HG03097 (cell line): ENCODE measurements around the gene PEX14.

Source experiments
- ATAC-seq: cut with Tn5 transposase; IDR thresholded peaks from one replicate; pipeline ENCODE4 v1.9.1; 2021; ENCODE audit not compliant: unreplicated experiment, low FRiP score

Gene PEX14

DNA sequence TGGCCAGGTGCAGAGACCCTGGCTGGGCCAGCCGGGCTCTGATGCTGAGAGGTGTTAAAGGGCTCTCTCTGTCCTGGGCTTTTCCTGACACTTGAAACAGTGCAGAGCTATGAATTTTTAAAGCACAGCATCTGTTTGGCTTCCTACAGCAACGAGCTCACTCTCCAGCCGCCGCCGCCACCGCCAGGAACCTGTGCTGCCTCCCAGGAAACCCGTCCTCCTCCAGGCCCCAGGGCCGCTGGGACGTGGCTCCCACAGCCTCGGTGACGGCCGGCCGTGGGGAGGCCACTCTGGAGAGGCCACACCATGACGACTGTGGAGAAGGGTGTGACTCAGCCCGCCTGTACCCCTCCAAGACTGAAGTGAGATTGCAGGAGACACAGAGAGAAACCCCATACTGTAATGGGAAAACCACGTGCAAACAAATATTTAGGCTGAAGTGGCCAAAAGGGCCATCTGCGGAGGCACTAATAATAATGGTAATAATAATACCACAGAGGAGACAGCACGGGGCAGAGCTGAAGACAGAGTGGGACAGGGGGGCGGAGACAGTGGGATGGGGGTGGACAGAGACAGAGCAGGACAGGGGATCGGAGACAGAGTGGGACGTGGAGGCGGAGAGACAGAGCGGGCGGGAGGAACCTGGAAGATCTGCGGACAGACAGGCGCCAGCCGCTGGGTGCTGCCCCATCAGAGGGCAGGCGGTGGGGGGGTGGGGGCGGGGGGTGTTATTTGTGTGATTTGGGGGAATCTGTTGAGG lies 182.5 kb downstream of the PEX14 start:
- no peak for ATAC-seq

DNA sequence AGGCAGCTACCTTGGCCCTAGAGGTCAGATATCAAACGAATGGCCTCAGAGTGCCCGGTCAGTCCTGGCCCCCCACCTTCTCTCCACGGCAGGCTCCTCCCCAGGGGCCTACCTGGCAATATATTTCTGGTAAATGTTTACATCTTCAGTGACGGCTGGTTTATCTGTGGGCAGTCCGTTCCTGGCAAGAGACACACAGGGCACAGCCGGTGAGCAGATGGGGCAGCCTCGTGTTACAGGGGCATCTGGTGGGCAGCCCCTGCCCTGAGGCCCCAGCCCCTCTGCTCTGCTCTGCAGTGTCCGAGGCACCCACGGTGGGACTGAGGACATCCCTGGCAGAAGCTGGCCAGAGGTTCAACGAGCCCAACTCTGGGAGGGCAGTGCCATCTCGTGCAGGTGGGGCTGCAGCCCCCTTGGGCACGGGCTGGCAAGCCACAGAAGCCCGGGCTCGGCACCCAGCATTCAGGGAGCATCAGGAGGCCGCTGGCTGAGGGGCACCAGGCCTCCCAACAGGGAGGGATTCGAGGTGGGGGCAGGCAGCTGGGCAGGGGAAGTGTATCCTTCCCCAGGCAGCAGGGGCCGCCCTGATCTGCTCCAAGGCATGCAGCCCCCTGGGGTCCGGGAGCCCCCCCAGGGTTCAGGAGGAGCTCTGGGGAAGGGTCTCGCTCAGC lies 183.8 kb downstream of the PEX14 start:
- no peak for ATAC-seq

DNA sequence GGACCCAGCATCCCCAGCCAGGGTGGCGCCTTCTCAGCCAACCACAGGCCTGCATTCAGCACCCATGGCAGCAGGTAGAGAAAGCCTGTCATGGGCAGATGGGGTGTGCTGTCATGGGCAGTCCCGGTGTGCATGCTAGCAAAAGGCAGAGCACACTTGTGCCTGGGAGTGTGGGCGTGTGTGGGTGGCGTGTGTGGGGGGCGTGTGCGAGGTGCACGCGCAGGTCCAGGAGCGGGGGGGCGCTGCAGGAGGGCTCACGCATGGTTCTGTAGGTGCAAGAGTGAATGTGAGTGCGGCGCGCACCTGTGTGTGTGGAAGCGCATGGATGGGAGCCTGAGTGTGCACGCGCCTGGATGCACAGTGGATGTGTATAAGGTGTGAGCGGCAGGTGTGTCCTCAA lies 184.5 kb downstream of the PEX14 start:
- no peak for ATAC-seq

DNA sequence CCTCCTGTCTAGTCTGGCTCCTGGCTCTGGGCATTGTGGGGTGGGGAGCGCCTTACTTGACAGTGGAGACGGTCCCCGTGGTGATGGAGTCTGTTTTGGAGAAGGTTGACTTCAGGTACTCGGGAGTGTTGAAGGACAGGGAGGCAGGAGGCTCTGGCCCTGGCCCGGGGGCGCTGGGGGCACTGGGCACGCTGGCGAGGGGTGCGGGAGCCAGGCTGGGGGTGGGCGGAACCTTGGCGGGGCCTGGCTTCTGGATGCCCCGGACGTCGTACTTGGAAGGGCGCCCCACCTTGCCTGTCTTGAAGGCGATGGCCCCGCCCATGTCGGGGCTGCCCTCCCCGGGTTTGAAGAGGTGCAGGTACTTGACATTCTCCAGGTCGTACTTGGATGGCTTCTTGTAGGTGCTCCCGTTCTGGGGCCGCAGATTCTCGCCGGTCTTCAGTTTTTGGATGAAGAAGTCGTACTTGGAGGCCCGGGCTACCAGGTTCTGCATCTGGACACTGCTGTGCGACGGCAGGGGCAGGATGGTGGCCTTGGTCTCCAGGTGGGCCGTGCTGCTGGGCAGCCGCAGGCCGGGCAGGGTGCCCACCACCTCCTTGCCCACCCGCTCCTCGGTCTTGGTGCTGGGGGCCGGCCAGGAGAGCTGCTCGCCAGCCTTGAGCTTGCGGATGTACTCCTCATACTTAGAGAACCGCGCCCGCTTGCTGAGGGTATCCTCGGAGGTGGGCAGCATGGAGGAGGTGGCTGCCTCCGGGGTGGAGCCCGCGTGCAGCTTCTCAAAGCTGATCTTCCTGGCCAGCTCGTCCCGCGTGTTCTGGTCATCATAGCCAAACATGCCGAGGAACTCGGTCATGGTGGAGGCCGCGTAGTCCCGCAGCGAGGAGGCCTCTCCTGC lies 185.1 kb downstream of the PEX14 start:
- ATAC-seq, result no peak

DNA sequence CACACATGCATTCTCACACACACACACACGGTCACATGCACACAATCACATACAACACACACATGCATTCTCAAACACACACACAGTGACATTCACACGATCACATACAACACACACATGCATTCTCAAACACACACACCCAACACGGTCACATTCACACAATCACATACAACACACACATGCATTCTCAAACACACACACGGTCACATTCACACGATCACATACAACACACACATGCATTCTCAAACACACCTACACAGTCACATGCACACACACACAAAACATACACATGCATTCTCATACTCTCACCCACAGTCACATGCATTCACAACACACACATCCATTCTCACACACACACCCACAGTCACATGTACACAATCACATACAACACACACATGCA lies 186.7 kb downstream of the PEX14 start:
- ATAC-seq, result no peak

DNA sequence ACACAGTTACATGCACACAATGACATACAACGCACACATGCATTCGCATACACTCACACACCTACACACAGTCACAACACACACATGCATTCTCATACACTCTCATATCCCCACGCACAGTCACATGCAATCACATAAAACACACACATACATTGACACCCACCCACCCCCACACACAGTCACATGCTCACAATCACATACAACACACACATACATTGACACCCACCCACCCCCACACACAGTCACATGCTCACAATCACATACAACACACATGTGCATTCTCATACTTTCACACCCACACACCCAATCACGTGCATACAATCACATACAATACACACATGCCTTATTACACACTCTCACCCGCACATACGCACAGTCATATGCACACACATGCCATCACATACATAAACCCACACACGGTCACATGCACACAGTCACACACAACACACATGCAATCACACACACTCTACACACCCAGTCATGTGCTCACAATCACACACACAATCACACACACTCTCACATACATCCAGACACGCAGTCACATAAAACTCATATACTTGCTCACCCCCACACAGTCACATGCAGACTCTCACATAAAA lies 187.4 kb downstream of the PEX14 start:
- ATAC-seq, result no peak

DNA sequence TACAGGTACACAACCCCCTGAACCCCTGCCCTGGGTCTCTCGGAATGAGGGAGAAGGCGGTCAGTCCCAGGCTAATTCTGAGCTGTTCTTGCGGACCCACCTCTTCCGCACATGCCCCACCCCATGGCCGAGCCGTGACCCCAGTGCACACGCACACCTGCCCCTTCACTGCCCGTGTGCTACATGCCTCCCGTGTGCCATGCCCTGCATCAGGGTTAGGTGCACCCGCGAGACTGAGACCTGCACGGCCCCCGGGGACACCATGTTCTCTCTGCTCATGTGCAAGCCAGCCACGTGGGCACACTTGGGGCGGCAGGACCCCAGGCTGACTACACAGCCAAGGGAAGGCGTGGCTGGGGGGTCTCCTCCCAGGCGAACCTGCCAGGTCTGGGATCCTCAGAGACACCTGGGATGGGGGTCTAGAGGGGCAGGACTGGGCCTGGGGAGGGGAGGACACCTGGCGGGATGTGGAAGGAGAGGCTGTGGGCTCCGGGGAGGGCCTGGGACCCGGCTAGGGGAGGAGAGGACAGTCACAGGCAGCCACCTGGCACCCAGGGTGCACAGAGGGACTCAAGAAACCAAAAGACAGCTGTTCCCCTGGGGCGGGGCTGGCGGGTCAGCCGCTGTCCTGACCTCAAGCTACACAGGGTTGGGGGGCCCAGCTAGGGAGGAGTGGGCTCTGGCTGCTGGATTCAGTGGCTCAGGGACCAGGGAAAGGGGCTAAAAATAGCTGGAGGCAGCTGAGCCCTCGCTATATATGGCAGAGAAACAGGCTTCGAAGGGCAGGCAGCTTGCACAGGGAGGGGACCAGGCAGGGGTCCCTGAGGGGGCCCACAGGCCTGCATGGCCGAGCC lies 188.3 kb downstream of the PEX14 start:
- ATAC-seq, result no peak

DNA sequence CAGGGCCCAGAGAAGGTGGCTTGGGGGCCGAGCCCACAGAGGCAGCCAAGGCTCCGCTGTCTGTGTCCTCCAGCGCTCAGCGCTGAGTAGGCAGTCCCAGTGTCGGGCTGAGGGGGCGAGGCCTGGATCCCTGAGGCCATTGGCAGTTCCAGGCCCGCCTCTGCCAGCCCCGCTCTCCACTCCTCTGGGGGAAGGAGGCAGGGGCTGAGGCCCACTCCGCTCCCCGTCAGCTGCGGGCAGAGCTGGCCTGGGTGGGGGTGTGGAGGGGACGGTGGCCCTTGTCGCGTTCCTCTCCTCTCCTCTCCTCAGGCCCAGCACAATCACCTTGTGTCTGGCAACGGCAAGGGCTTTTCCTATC lies 188.9 kb downstream of the PEX14 start:
- no peak for ATAC-seq

DNA sequence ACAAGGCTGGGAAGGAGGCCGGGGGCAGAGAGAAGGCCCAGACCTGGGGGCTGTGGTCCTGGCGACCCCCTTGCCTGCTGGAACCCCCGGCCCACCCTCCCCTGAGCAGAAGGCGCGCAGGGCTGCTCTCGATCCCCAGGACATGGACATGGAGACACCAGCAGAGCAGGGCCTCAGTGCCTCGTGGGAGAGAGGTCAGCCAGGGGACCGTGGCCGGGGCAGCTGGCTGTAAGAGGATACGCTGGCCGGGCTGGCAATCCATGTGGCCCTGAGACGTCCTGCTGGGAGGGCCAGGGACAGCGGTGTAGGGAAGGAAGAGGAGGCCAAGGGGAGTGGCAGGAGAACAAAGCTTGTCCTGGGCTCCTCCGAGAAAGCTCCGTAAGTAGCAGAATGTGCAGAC lies 189.5 kb downstream of the PEX14 start:
- ATAC-seq, result no peak

DNA sequence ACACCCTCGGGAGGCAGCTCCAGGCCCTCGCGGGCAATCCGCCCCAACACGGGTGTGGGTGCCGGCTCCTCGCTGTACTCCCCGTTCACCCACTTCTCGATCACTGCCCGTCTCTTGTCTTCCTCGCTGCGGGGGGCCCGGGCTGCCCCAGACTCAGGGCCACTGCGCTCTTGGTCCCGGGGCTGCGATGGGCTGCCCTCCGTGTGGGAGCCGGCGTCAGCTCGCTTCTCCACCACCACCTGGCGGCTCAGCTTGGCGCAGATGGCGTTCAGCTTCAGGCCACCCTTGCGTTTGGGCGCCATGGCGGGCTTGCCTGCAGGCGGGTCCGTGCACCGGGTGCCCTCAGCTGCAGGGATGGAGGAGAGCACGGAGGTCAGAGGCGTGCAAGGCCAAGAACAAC lies 190.5 kb downstream of the PEX14 start:
- ATAC-seq, result no peak

DNA sequence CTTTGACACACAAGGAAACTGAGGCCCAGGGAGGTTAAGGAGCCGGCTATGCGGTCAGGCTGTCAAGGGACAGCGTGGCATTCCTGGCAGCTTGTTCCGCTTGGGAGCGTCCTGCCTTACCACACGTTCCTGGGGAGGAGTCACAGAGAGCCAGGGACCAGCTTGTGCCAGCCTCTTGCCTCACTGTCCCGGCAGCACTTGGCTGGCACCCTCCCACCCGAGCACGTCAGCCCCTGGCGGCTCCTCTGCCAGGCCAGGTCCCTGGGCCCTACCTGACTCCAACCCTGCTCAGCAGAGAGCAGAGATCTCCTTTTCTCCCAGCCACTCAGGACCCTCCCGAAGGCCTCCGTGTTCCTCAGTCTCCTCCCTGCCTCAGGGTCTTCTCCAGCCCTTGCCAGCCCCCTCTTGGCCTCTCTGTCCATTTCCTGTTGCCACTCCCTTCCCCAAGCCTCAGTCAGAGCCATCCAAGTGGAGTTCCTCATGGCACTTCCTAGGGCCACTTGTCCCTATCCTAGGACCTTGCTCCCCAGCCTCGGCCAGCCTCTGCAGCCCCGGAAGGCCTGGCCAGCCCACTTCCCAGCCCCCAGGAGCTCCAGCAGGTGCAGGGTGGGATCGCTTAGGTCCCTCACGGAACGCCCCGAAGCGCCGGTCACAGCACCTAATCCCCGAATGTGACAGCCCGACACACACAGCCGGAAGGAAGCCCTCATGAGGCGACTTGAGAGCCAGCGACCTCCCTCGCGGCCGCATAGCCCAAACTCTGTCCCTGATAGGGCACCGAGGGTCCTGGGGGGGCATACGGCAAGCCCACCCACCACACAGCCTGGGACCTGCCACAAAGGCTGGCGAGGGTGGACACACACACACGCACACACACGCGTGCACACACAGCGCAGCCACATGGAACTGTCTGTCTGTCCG lies 191.4 kb downstream of the PEX14 start:
- ATAC-seq, result no peak

DNA sequence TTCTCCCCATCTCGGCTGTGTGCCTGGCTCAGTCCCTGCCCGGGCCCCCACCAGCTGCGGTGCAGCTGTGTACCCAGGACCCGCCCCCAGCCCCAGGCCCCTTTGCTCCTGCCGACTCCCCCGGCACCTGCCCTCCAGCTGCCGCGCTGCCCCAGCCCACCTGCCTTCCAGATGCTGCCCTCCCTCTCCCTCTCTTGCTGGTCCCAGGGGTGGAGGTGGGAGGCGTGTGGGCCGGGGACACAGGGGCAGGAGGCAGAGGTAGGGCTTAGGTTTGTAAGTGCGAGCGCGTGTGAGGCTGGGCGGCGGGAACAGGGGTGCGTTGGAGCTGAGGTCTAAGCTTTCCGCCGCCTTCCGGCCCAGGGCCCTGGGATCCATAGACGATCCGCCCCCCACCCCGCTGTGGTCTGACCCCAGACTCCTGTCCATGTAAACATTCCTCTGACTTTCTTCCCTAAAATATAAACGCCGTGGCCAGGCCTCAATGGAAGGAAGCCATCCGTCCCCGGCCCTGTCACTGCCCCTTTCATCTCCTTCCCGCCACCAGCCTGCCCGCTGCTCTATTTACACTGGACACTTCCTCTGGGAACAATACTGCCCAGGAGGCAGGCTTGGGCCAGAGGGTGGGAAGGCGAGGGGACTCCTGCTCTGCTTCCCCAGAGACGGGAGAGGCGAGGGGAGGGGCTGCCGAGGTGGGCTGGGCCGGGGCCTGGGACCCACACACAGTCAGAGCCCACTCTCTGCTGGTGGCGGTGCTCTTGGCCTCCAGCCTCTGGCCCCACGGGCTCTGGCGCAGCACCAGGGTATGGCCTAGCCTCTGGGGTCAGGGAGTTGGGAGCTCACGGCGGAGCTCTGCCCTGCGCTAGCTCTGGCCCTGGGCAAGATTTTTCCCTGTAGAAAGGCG lies 193.4 kb downstream of the PEX14 start:
- no peak for ATAC-seq

DNA sequence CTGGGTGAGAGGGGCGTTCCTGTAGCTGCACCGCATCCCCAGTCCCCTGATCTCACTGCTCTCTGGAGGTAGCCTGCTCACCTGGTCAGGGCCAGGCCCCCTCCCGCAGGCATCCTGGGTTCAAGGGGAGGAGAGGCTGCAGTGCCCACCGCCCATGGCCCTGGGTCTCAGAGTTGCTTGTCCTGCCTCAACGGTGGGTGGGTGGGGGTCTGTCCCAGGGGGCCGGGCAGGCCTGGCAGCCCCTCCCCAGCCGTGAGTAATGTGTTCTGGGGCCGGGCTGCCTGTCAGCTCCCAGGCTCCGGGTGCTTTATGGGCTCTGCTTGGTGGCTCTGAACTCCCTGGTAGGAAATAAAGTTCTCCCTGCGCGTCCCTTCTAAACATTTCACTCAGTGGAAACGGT lies 194.8 kb downstream of the PEX14 start:
- no peak for ATAC-seq

DNA sequence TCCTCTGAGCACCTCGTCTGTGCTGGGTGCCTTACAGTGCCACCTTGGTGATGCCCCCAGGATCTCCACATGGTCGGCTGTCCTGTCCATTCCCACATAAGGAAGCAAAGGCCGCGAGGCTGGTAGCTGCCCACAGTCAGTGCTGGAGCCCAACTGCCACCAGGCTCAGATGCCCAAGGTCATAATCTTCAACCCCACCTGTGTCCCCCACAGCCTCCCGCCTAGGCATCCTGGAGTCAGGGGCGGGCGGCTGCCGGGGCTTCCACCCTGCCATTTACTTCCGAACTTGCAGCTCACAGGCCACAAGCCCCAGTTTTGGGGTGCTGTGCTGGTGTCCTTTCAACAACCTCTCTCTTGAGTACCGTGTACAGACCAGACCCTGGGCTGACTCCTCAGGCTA lies 195.4 kb downstream of the PEX14 start:
- no peak for ATAC-seq

DNA sequence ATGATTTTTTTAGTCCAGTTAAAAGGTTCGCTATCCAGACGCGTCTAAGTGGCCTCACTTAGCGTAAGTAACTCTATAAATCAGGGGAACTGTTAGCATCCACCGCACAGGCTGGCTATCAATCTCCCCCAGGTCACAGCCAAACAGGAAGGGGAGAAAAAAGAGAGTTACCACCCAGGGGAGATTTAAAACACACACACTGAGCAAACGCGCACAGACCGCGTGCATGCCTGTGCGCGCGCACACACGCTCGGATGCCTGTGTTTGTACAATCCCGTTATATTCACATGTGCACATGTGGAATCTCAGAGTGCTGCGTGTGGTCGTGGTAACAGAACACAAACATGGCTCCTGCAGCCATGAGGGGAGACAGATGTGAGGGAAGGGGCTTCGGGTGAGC lies 196.3 kb downstream of the PEX14 start:
- ATAC-seq, result no peak

DNA sequence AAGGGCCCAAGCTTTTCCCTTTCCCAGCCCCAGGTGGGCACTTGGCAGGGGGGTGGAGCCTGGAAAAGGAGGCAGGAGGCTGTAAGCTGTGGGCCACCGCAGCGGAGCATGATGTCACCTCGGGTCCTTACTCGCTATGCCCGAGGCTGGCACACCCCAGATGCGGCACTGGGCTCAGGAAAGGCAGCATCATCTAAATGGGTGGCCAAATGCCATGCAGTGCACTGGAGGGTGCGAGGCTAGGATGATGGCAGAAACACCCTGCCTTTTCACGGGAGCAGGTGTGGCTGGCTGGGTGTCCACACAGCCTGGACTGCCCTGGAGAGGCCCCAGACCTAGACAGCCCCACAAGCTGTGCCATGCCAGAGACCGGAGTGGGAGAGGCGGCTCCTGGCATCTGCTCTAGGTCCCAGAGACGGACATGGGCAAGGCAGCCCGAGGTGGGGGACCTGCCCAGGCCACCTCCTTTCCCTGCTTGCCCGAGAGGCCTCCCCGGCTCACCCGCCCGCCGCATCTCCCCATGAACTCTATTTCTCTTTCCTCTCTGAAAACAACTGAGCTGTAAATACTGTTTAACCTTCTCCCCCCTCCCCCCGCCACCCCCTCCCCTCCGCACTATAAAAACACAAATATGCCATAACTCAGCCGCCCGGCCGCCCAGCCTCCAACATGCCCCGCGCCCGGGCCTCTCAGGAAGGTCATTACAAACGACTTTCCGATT lies 197.0 kb downstream of the PEX14 start:
- ATAC-seq, result no peak

DNA sequence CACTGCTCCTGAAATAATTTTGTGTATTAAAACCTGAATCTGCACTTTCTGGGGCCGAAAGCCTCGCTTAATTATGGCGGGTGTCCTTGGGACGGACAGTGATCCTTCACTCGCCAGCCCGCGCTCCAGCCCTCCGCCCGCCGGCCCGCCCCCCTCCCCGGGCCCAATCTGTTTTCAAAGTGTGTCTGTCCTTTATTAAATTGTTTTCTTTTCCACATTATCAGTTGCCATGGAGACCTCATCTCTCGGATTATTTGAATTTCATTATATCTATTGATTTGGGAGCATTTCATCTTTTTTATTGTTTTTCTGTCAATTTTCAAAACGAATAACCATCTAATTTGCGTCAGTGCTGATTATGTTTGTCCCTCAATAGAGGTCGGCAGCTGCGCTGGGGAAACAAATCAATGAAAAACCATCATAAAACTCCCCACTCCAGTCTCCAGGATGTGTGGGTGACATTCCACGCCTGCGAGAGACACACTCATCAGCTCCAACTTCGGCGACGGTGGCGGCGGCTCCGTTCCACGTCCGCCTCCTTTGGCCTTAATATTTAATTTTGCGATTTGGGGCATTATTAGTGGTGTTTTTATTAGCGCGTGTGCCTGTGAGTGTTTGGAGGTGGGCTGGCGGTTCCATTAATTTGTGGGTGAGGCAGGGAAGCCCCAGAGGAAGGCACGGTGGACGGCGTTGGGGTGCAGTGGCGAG lies 197.7 kb downstream of the PEX14 start:
- no peak for ATAC-seq
